Left lung (tissue), 10 donors: ENCODE data around the gene PHYH. TPM values are rescaled to one million over a fixed set of nuclear protein-coding genes. Genes with fewer than 3 reads are reported as not detected.

ENCODE experiments used
- ATAC-seq: fragments of 200-7000 bp; cut with Tn5 transposase; one replicate; pipeline ENCODE4 v1.9.1; 2020; ENCODE audit warnings: moderate library complexity
- DNase-seq, 4 donors: peaks; one replicate each; pipeline ENCODE4 v3.0.0-alpha.2; 2013 to 2020
- H3K27ac ChIP-seq, 2 donors: fragments of 200-600 bp; sonication (generic) in 1 of 2; one replicate each; pipeline versions ENCODE4 v1.5.0 to v1.8.0; 2020 to 2021
- H3K27me3 ChIP-seq, 2 donors: fragments of 200-600 bp; sonication (generic) in 1 of 2; one replicate each; pipeline versions ENCODE4 v1.5.0 to v1.8.0; 2020 to 2021
- H3K36me3 ChIP-seq, 2 donors: fragments of 200-600 bp; sonication (generic) in 1 of 2; one replicate each; pipeline versions ENCODE4 v1.5.0 to v1.8.0; 2020 to 2021
- H3K4me1 ChIP-seq, 2 donors: fragments of 200-600 bp; one replicate each; pipeline ENCODE4 v1.8.0; 2021
- H3K4me3 ChIP-seq, 2 donors: fragments of 200-600 bp; sonication (generic) in 1 of 2; one replicate each; pipeline versions ENCODE4 v1.5.0 to v1.8.0; 2020 to 2021; ENCODE audit warnings: mild to moderate bottlenecking in 1 of 2
- H3K9me3 ChIP-seq, 2 donors: fragments of 200-600 bp; sonication (generic) in 1 of 2; one replicate each; pipeline versions ENCODE4 v1.5.0 to v1.8.0; 2020 to 2021
- CTCF ChIP-seq, 2 donors: fragments of 200-600 bp; sonication (generic) in 1 of 2; IDR thresholded peaks; one replicate each; pipeline versions ENCODE4 v1.5.0 to v1.8.0; 2021; ENCODE audit warnings: antibody characterized with exemption in 2 of 2
- intact Hi-C, 2 donors: fragments of 100-400 bp; cut with DNase I; formaldehyde crosslinking; loops; one replicate each; pipeline versions ENCODE4 v1.11.2 to v1.14.2; 2022
- polyA plus RNA-seq, 6 donors: library from polyadenylated mRNA; unstranded; fragments of 120-200 nt; gene quantifications; one replicate each; pipeline ENCODE4 v1.2.1, GENCODE V29; 2013; ENCODE audit not compliant: insufficient read length in 6 of 6
- total RNA-seq, 2 donors: library from RNA; stranded (reverse); fragmentation: NEBNext Ultra II Directional; extraction: Animal tissue kit (Norgen Biotek cat#: 25700); gene quantifications; one replicate each; pipeline ENCODE4 v1.2.1, GENCODE V29; 2021
- donor health status: DM: no; HTN: yes; CAD: no.
- donor health status: DM: no; HTN: no; CAD: no.

The PHYH gene
- total and polyA plus RNA-seq, 8 donors = 26.4 to 46.9 (median 31.1) TPM

- Histone ChIP-seq H3K4me3 (no peak overlapping the region), H3K9me3 (no peaks in the 10 kb centered on the region), H3K27ac (no peak overlapping the region), H3K36me3 (no peaks in the 10 kb centered on the region), H3K27me3 (no peaks in the 10 kb centered on the region), H3K4me1 (no peaks in the 10 kb centered on the region)
- TF ChIP-seq CTCF (IDR thresholded peaks at IDR 0.05) = no peak
- DNase-seq = peak in 3 of 4 donors; percentile 63 to 93 (median 93)
- peak; percentile 38 for ATAC-seq
- intact Hi-C loops = no loop called here
These were observed 27.7 kb downstream of the PHYH start for GRCh38 chr10:13272164-13272571.

GRCh38 chr10:13271552-13272163 lies 28.2 kb downstream of the PHYH start:
- TF ChIP-seq CTCF (IDR thresholded peaks at IDR 0.05) = no peak
- H3K4me1 ChIP-seq = no peaks in the 10 kb centered on the region
- peak in 1 of 4 donors; percentile 60 for DNase-seq
- H3K9me3 ChIP-seq = no peaks in the 10 kb centered on the region
- H3K27ac ChIP-seq = no peak overlapping the region
- H3K4me3 ChIP-seq = no peak overlapping the region
- no peaks in the 10 kb centered on the region for H3K36me3 ChIP-seq
- ATAC-seq = peak; percentile 55
- H3K27me3 ChIP-seq = no peaks in the 10 kb centered on the region
- intact Hi-C loops = no loop called here

- H3K36me3 ChIP-seq = no peaks in the 10 kb centered on the region
- no peak overlapping the region for H3K27ac ChIP-seq
- peak; percentile 57 for ATAC-seq
- DNase-seq = no peak
- H3K27me3 ChIP-seq = no peaks in the 10 kb centered on the region
- TF ChIP-seq CTCF (IDR thresholded peaks at IDR 0.05) = no peak
- no peaks in the 10 kb centered on the region for H3K9me3 ChIP-seq
- intact Hi-C loops = no loop called here
- H3K4me3 ChIP-seq = no peak overlapping the region
- H3K4me1 ChIP-seq = no peaks in the 10 kb centered on the region
These were observed 28.9 kb downstream of the PHYH start for GRCh38 chr10:13270877-13271551.

- H3K27me3 ChIP-seq = peaks cover 0 to 6% of the 10 kb centered on the region in 2 donors
- DNase-seq (peak in 2 of 4 donors; percentile 41 to 61), ATAC-seq (no peak)
- intact Hi-C loops = no loop called here
- H3K36me3 ChIP-seq = no peaks in the 10 kb centered on the region
- no peaks in the 10 kb centered on the region for H3K9me3 ChIP-seq
- H3K27ac ChIP-seq = no peak overlapping the region
- no peak overlapping the region for H3K4me3 ChIP-seq
- TF ChIP-seq CTCF (IDR thresholded peaks at IDR 0.05) = no peak
- H3K4me1 ChIP-seq = no peaks in the 10 kb centered on the region
These were observed 31.0 kb downstream of the PHYH start for GRCh38 chr10:13268841-13269240.

GRCh38 chr10:13268310-13268709 lies 31.6 kb downstream of the PHYH start:
- H3K27me3 ChIP-seq = peaks cover 0 to 6% of the 10 kb centered on the region in 2 donors
- no peak overlapping the region for H3K4me3 ChIP-seq
- H3K4me1 ChIP-seq = no peaks in the 10 kb centered on the region
- no peak for TF ChIP-seq CTCF (IDR thresholded peaks at IDR 0.05)
- ATAC-seq (no peak), DNase-seq (no peak)
- no peaks in the 10 kb centered on the region for H3K9me3 ChIP-seq
- H3K27ac ChIP-seq = no peak overlapping the region
- H3K36me3 ChIP-seq = no peaks in the 10 kb centered on the region
- intact Hi-C loops = no loop called here
